Measurements from ENCODE around the gene METTL24. TPM values are rescaled to one million over a fixed set of nuclear protein-coding genes. Genes with fewer than 3 reads are reported as not detected.
"Not testable (repeated sequence)": the region's sequence is repeated elsewhere in the genome, so short reads cannot be mapped to it uniquely, and the experiment has no call there.

The METTL24 gene
- total and polyA plus RNA-seq, 2 donors: 0.50 to 1.5 TPM

GRCh38 chr6:110317646-110318045 is 40.5 kb downstream of the METTL24 start:
- DNase-seq (ENCODE audit: low read depth in 6 of 9, low spot score in 9 of 9): no peak
- 99% methylated on average over 3 of the region's 3 CpGs for WGBS
- H3K9me3 ChIP-seq (ENCODE audit: control insufficient read depth in 2 of 2, insufficient read depth in 1 of 2, low read length in 1 of 2): no peaks in the 10 kb centered on the region

GRCh38 chr6:110317189-110317588 is 41.0 kb downstream of the METTL24 start:
- Histone ChIP-seq H3K27ac (ENCODE audit: low read depth in 1 of 2, low read length in 1 of 2) (no peak overlapping the region), H3K36me3 (ENCODE audit: control insufficient read depth in 2 of 2, insufficient read depth in 2 of 2, low read length in 1 of 2) (no peaks in the 10 kb centered on the region), H3K27me3 (ENCODE audit: control insufficient read depth in 2 of 2, insufficient read depth in 1 of 2, low read length in 1 of 2) (no peaks in the 10 kb centered on the region), H3K4me3 (ENCODE audit: low read length in 2 of 2) (no peak overlapping the region), H3K9me3 (ENCODE audit: control insufficient read depth in 2 of 2, insufficient read depth in 1 of 2, low read length in 1 of 2) (no peaks in the 10 kb centered on the region), H3K4me1 (ENCODE audit: control insufficient read depth in 2 of 2, insufficient read depth in 2 of 2, low read length in 2 of 2) (no peaks in the 10 kb centered on the region)
- DNase-seq (ENCODE audit: low read depth in 6 of 9, low spot score in 9 of 9): no peak
- WGBS: 97% methylated on average over 1 of the region's 1 CpG

More at GRCh38 chr6:110317646-110318045, 40.5 kb downstream of the METTL24 start:
- Histone ChIP-seq H3K27ac (ENCODE audit: low read depth in 1 of 2, low read length in 1 of 2) (no peak overlapping the region), H3K36me3 (ENCODE audit: control insufficient read depth in 2 of 2, insufficient read depth in 2 of 2, low read length in 1 of 2) (no peaks in the 10 kb centered on the region), H3K4me1 (ENCODE audit: control insufficient read depth in 2 of 2, insufficient read depth in 2 of 2, low read length in 2 of 2) (peaks cover 0 to under 1% of the 10 kb centered on the region in 2 donors), H3K4me3 (ENCODE audit: low read length in 2 of 2) (no peak overlapping the region), H3K27me3 (ENCODE audit: control insufficient read depth in 2 of 2, insufficient read depth in 1 of 2, low read length in 1 of 2) (no peaks in the 10 kb centered on the region)

GRCh38 chr6:110315869-110316398 is 42.2 kb downstream of the METTL24 start:
- H3K36me3 ChIP-seq (ENCODE audit: control insufficient read depth in 2 of 2, insufficient read depth in 2 of 2, low read length in 1 of 2): no peaks in the 10 kb centered on the region
- 98% methylated on average over 3 of the region's 3 CpGs for WGBS
- H3K9me3 ChIP-seq (ENCODE audit: control insufficient read depth in 2 of 2, insufficient read depth in 1 of 2, low read length in 1 of 2): no peaks in the 10 kb centered on the region
- no peak overlapping the region for H3K4me3 ChIP-seq (ENCODE audit: low read length in 2 of 2)
- no peaks in the 10 kb centered on the region for H3K4me1 ChIP-seq (ENCODE audit: control insufficient read depth in 2 of 2, insufficient read depth in 2 of 2, low read length in 2 of 2)
- no peaks in the 10 kb centered on the region for H3K27me3 ChIP-seq (ENCODE audit: control insufficient read depth in 2 of 2, insufficient read depth in 1 of 2, low read length in 1 of 2)
- DNase-seq (ENCODE audit: low read depth in 6 of 9, low spot score in 9 of 9): no peak
- no peak overlapping the region for H3K27ac ChIP-seq (ENCODE audit: low read depth in 1 of 2, low read length in 1 of 2)

- 98% methylated on average over 6 of the region's 6 CpGs for WGBS
Measured at GRCh38 chr6:110315207-110315868, 42.8 kb downstream of the METTL24 start.

GRCh38 chr6:110310861-110311446 is 47.2 kb downstream of the METTL24 start:
- H3K4me1 ChIP-seq (ENCODE audit: control insufficient read depth in 2 of 2, insufficient read depth in 2 of 2, low read length in 2 of 2): no peaks in the 10 kb centered on the region
- H3K27me3 ChIP-seq (ENCODE audit: control insufficient read depth in 2 of 2, insufficient read depth in 1 of 2, low read length in 1 of 2): no peaks in the 10 kb centered on the region
- DNase-seq (ENCODE audit: low read depth in 6 of 9, low spot score in 9 of 9): no peak
- H3K27ac ChIP-seq (ENCODE audit: low read depth in 1 of 2, low read length in 1 of 2): no peak overlapping the region
- 73% methylated on average over 3 of the region's 3 CpGs for WGBS
- H3K36me3 ChIP-seq (ENCODE audit: control insufficient read depth in 2 of 2, insufficient read depth in 2 of 2, low read length in 1 of 2): no peaks in the 10 kb centered on the region
- H3K9me3 ChIP-seq (ENCODE audit: control insufficient read depth in 2 of 2, insufficient read depth in 1 of 2, low read length in 1 of 2): no peaks in the 10 kb centered on the region
- H3K4me3 ChIP-seq (ENCODE audit: low read length in 2 of 2): no peak overlapping the region

More at GRCh38 chr6:110315207-110315868, 42.8 kb downstream of the METTL24 start:
- Histone ChIP-seq H3K27me3 (ENCODE audit: control insufficient read depth in 2 of 2, insufficient read depth in 1 of 2, low read length in 1 of 2) (no peaks in the 10 kb centered on the region), H3K4me3 (ENCODE audit: low read length in 2 of 2) (no peak overlapping the region), H3K9me3 (ENCODE audit: control insufficient read depth in 2 of 2, insufficient read depth in 1 of 2, low read length in 1 of 2) (no peaks in the 10 kb centered on the region), H3K36me3 (ENCODE audit: control insufficient read depth in 2 of 2, insufficient read depth in 2 of 2, low read length in 1 of 2) (no peaks in the 10 kb centered on the region), H3K27ac (ENCODE audit: low read depth in 1 of 2, low read length in 1 of 2) (no peak overlapping the region), H3K4me1 (ENCODE audit: control insufficient read depth in 2 of 2, insufficient read depth in 2 of 2, low read length in 2 of 2) (no peaks in the 10 kb centered on the region)
- no peak for DNase-seq (ENCODE audit: low read depth in 6 of 9, low spot score in 9 of 9)

GRCh38 chr6:110309432-110309831 is 48.7 kb downstream of the METTL24 start:
- not testable (repeated sequence) for H3K9me3 ChIP-seq (ENCODE audit: control insufficient read depth in 2 of 2, insufficient read depth in 1 of 2, low read length in 1 of 2); H3K27me3 ChIP-seq (ENCODE audit: control insufficient read depth in 2 of 2, insufficient read depth in 1 of 2, low read length in 1 of 2); DNase-seq (ENCODE audit: low read depth in 6 of 9, low spot score in 9 of 9); H3K4me1 ChIP-seq (ENCODE audit: control insufficient read depth in 2 of 2, insufficient read depth in 2 of 2, low read length in 2 of 2); H3K36me3 ChIP-seq (ENCODE audit: control insufficient read depth in 2 of 2, insufficient read depth in 2 of 2, low read length in 1 of 2); H3K4me3 ChIP-seq (ENCODE audit: low read length in 2 of 2); H3K27ac ChIP-seq (ENCODE audit: low read depth in 1 of 2, low read length in 1 of 2)
- 96% methylated on average over 4 of the region's 4 CpGs for WGBS

- WGBS: 54% methylated on average over 2 of the region's 2 CpGs
- Histone ChIP-seq H3K4me1 (ENCODE audit: control insufficient read depth in 2 of 2, insufficient read depth in 2 of 2, low read length in 2 of 2) (no peaks in the 10 kb centered on the region), H3K4me3 (ENCODE audit: low read length in 2 of 2) (no peak overlapping the region), H3K36me3 (ENCODE audit: control insufficient read depth in 2 of 2, insufficient read depth in 2 of 2, low read length in 1 of 2) (no peaks in the 10 kb centered on the region), H3K27ac (ENCODE audit: low read depth in 1 of 2, low read length in 1 of 2) (no peak overlapping the region), H3K27me3 (ENCODE audit: control insufficient read depth in 2 of 2, insufficient read depth in 1 of 2, low read length in 1 of 2) (no peaks in the 10 kb centered on the region), H3K9me3 (ENCODE audit: control insufficient read depth in 2 of 2, insufficient read depth in 1 of 2, low read length in 1 of 2) (no peaks in the 10 kb centered on the region)
- no peak for DNase-seq (ENCODE audit: low read depth in 6 of 9, low spot score in 9 of 9)
Measured at GRCh38 chr6:110307368-110307767, 50.8 kb downstream of the METTL24 start.

GRCh38 chr6:110305832-110306231 is 52.3 kb downstream of the METTL24 start:
- not testable (repeated sequence) for H3K4me3 ChIP-seq (ENCODE audit: low read length in 2 of 2); H3K36me3 ChIP-seq (ENCODE audit: control insufficient read depth in 2 of 2, insufficient read depth in 2 of 2, low read length in 1 of 2); H3K27me3 ChIP-seq (ENCODE audit: control insufficient read depth in 2 of 2, insufficient read depth in 1 of 2, low read length in 1 of 2); H3K4me1 ChIP-seq (ENCODE audit: control insufficient read depth in 2 of 2, insufficient read depth in 2 of 2, low read length in 2 of 2); H3K27ac ChIP-seq (ENCODE audit: low read depth in 1 of 2, low read length in 1 of 2); H3K9me3 ChIP-seq (ENCODE audit: control insufficient read depth in 2 of 2, insufficient read depth in 1 of 2, low read length in 1 of 2); DNase-seq (ENCODE audit: low read depth in 6 of 9, low spot score in 9 of 9)
- 95% methylated on average over 2 of the region's 2 CpGs for WGBS

- H3K36me3 ChIP-seq (ENCODE audit: control insufficient read depth in 2 of 2, insufficient read depth in 2 of 2, low read length in 1 of 2); DNase-seq (ENCODE audit: low read depth in 6 of 9, low spot score in 9 of 9); H3K4me1 ChIP-seq (ENCODE audit: control insufficient read depth in 2 of 2, insufficient read depth in 2 of 2, low read length in 2 of 2); H3K27me3 ChIP-seq (ENCODE audit: control insufficient read depth in 2 of 2, insufficient read depth in 1 of 2, low read length in 1 of 2); H3K9me3 ChIP-seq (ENCODE audit: control insufficient read depth in 2 of 2, insufficient read depth in 1 of 2, low read length in 1 of 2); H3K4me3 ChIP-seq (ENCODE audit: low read length in 2 of 2); H3K27ac ChIP-seq (ENCODE audit: low read depth in 1 of 2, low read length in 1 of 2): not testable (repeated sequence)
- 95% methylated on average over 6 of the region's 6 CpGs for WGBS
Measured at GRCh38 chr6:110303692-110304091, 54.5 kb downstream of the METTL24 start.
